CD4-positive, alpha-beta T cell treated with Interleukin-4 for 1 hour (primary cell): Measurements from ENCODE around the gene EMX1.

Experiments used
- DNase-seq, 2 donors: peaks; one replicate each; pipeline ENCODE4 v3.0.0-alpha.2; 2020 to 2022

EMX1 gene

DNA sequence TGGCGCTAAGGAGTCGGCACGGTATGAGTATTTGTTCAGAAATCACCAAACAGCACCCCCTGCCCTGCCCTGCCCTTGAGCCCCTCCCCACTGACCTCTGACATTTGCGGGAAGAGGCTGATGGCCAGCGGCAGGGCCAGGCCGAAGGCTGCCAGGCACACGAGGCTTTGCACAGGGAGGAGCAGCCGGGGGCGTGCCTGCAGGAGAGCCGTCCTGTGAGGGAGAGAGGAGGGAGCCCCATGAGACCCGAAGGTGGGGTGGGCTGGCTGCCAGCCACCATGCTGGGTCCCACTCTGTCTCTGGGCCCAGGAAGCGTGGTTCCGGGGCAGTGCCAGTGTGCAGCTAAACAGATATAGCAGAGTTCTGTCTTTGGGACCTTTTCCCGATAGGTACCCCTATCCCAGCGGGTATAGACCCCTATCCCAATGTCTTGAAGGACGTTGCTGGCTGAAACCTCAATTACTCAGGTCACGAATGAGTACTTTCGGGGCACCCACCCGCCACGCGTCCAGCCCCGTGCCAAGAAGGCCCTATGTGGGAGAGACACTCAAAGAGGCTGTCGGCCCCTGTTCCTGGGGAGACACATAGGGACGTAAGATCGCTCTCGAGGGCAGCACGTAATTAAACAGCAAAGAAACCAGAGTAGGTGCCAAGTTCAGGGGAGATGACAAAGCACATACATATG lies 43.9 kb downstream of the EMX1 start:
- no peak for DNase-seq

DNA sequence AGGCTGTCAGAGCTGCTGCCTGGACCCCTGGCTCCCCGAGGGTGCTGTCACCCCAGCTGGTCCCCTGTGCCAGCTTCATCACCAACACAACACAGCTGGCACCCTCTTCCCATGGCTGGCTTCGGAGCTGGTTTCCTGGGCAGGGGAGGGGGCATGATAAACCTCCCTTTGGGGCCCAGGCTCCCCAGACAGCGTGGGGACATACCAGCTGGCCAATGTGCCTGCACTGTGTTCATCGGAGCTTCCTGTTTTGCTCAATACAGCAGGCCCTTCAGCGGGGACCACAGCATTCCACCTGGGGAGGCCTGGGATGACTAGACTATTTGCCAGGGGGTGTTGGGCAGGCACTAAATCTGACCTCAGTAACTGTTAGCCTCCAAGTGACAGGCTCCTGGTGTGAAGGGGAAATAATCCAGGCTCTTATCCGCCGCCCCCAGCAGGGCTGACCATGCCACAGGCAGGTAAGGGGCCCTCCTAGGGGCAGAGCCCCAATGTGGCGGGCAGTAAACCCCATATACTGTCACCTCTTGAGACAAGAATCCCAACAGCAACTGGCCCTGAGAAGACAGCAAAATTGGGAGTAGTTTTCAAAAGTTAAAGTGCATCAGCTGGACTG lies 44.6 kb downstream of the EMX1 start:
- no peak for DNase-seq

DNA sequence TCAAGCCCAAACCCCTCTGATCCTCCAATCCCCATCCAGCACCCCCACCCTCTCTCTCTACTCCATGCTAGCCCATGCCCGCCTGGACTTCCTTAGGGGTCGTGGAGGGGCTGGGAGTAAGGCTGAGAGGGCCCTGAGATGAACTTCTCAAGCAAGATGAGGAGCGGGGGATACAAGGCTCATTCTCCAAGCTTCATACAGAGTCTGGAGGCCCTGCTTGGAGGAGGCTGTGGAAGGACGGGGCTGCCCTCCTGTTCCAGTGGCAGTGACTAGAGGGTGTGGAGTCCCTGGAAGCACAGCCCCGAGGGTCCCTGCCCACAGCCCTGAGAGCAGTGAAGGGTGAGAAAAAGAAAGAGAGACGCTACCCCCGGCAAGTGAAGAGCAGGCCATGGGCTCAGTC lies 45.6 kb downstream of the EMX1 start:
- DNase-seq: no peak

DNA sequence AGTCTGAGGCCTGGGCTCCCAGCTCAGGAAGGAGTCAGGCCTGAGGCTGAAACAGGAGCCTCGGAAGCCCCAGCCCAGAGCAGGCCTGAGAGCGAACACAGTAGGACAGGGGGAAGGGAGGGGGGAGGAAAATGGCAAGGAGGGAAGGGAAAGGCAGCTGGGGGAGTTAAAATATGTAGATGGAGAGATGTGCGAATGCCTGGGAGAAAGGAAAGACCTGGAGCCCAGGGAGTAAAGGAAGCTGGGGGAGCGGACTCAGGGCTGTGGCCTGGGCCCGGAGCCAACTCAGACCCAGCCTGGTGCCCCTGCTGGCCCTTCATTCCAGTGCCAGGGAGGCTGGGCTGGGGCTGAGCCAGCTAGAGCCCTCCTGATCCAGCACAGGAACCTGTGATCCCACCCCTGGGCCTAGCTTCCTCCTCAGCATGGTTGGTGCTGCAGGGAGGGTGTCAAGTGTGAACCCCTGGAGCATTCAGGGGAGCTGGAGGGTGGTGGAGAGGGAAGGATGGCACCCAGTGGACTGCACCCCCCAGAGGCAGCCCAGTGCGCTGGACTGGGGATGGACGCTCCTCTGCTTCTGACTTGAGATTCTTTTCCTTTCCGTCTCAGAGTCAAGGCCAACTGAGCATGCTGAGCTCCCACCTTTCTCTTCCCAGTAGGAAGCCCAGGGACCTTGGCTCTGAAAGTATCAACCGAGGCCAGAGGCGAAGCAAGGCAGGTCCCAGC lies 46.3 kb downstream of the EMX1 start:
- no peak for DNase-seq

DNA sequence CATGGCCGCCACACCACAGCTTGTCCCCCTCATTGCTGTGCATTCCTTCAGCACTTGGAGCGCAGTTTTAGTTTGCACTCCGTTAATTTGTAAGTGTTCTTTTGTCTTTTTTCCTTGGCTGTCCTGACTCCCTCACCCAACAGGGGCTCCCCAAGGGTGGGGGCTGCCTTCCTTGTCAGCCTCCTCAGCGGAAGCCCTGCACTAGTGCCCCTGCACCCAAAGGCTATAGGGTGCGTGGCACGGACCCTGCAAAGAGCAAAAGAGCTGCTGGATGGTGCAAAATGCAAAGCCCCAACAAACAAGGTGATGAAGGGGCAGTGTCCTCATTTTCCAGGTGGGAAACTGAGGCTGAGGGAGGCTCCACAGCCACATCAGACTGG lies 46.8 kb downstream of the EMX1 start:
- no peak for DNase-seq

DNA sequence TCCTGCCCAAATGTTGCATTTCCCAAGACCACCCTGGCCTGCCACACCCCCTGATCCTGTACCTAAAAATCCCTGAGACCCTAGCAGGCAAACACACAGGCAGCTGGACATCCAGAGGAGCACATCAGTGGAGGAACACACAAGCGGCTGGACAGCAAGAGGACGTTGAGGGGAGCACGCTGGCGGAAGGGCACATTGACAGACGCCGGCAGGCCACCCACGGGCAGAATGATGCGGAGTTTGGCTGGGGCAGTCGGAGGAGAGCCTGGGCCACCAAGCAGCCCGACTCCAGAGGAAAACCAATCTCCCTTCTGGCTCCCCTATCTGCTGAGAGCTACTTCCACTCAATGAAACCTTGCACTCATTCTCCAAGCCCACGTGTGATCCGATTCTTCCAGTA lies 47.7 kb downstream of the EMX1 start:
- no peak for DNase-seq

DNA sequence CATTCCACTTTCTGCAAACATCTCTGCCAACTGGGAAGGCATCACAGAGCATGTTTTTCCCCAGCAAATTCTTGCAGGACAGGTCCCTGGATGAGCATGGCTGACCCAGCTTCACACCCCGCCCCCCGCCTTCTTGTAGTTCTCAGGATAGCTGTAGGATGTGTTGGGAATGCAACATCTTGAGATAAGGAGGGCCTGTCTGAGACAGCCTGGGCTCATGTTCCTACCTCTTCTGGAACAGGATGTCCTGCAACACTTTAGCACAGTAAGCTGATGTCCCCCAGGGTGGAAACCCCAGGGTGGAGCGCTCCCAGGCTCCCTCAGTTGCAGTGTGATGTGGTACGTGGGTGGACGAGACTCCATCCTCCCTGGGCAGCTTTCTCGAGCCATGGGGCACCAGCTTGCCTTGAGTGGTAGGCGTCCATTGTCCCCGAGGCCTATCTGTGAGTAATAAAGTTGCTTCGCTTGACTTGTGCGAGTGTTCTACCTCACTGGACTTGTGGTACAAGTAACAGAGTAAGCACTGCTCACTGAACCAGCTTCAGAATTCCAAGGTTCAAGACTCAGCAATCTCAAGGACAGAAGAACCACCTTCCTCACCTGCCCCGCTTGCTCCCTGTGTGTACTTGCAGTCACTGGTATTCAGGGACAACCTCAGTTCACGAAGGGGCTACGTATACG lies 48.6 kb downstream of the EMX1 start:
- DNase-seq: no peak

DNA sequence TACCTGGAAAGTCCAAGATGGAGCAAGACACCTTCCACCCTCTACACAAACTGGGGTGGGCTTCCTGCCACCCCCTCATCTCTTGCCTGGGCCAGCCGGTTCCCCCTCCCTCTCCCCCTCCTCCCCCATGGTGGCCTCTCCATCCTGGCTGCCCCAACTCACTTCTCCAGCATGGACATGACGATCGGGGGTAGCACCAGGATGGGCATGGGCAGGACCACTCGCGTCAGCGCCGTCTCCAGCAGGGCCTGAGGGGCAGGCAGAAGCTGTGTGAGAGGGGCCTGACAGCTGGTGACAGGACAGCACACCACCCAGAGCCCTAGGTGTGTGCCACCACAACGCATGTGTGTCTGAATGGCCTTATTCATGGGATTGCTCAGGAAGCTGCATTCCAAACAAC lies 51.0 kb downstream of the EMX1 start:
- no peak for DNase-seq

DNA sequence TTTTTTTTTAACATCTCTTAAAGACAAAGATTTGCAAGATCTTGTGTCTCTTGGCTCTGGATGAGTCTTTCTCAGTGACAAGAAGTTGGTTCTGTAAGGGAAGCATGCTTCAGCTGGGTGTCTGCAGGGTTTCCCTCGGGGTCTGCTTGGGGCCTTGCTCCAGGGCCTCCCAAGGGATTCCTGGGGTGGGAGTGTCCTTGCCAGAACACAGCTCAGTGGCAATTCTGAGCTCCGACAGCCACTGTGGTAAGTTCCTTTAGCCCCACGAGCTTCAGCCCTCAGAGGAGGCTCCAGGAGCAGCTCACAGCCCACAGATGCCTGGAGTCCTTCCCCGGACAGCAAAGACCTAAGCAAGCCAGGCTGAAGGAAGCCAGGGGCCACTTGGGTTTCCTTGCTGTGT lies 52.4 kb downstream of the EMX1 start:
- DNase-seq: no peak

DNA sequence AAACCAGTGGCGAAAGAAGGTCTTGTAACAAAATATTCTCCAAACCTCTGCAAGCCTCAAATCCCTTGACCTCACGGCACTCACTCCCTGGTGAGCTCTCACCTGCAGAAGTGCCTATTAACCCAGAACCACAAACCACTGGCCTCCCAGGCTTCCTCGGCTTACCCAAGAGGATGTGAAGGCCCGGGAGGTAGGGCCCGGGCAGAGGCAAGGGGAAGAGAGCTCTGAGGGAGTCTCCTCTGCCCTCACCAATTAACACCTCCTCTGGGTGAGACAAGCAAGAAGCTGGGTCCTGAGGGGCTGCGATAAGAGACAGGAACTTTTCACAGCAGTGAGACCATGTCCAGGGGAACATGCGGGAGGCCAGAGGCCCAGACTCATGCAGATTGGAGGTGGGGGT lies 53.7 kb downstream of the EMX1 start:
- DNase-seq: no peak

DNA sequence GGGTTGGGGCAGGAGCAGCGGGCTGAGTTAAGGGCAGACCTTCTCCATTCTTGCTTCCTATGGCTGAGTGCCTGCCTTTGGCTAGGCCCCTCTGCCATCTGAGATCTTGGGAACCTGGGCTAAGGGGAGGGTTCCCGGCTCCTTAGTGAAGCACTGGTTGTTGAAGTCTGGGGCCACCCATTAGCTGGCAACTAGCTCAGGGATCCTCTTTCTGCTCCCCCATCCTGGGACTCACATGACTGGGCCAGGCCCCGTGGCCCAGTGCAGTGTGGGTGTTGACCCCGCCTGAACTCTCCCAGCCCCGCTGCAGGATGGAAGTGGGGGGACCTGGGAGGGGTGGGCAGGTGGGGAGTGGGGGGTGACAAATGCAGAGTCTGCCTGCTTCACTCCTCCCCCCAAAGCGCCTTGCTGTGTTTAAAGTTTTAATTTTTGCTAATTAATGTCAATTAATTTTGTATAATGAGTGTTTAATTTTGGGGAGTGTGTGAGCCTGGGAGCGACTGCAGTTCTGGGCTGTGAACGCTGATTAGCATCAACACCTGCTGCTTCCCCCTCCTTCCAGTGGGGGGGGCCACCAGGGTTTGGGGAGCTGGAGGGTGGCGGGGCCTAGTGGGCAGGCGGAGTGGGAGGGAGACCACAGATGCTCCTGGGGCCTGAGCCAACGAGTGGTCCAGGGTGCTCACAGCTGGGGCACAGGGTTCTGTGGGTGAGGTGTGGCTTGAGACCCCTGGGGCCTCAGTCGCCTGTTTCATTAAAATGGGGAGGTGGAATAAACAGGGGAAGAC lies 55.2 kb downstream of the EMX1 start:
- no peak for DNase-seq

DNA sequence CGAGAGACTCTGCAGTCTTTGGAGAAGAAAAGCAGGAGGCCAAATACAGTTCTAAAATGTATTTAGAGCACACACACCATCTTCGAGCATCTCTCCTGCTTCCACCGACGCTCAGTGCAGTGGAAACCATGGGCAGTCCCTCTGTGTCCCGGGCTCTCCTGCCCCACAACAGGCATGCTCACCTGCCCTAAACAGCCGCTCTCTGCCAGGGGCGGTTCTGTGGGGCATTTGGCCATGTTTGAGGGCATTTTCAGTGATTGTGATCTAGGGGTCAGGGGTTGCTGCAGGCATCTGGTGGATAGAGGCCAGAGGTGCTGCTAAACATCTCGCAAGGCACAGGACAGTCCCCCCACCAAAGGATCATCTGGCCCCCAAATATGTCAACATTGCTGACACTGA lies 55.8 kb downstream of the EMX1 start:
- no peak for DNase-seq

DNA sequence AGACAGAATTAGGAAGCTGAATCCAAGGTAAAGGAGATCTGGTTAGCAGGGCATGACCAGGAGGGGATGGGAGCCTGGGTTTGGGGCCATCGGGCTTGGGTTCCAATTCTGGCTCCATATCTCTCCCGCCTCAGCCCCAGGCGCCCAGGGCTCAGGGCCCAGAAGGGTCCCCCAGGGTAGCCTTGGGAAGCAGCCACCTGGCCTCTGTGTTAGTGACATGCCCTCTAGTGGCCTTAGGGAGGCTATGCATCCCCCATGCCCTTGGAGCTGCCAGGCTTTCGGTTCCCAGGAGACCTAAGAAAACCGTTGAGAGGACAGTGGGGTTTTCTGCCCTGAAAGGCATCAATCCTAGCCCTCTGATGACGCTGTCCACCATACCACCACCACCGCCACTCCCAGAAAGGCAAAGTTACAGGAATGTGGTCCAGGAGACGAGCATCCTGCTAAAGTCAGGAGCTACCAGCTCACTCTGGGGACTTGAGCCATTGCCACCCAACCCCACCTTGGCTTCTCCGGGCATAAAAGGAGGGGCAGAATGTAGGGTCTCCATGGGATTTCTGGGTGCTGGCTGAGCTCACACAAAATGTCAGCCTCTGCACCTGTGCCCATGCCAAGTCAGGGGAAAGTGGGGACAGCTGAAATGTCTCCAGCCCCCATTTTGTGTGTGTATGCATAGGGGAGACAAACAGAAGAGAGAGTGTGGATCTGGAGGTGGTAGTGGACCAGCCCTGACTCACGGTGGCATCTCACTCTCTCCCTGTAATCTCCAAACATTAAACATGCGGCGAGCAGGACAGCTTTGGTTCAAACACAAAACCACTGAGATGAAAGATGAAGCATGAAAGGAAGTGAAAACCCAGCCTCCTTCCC lies 56.5 kb downstream of the EMX1 start:
- DNase-seq: peak; percentile 26 to 43

DNA sequence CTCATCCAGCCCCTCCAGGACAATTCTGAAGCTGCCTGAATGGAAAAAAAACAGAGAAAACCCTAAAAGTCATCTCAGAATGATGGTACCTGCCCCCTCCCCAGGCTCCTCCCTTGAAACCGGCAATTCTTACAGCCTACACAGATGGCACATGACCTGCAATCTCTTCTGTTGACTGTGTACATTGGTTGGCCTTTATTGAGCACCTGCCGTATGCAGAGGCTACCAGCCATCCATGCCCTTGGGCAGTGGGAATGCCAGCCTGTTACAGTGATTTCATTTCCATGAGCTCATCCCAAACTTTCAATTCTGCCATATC lies 57.1 kb downstream of the EMX1 start:
- no peak for DNase-seq

DNA sequence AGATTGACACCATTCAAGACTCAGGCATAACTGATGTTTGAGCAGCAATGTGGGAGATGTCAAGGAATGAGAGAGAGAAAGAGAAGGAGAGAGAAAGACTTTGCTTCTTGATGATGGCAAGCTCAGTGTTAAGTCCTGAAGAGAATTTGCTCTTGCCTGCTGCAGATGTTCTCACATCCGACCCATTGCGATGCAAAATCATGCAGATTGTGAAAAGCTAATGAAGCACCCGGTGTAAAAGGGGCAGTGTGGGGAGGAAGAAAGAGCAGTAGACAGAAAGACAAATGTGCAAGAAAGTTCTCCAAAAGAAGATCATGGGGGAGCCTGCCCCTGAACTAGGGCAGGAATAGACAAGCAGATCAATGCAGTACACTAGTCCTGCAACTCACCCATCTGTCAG lies 57.7 kb downstream of the EMX1 start:
- no peak for DNase-seq

DNA sequence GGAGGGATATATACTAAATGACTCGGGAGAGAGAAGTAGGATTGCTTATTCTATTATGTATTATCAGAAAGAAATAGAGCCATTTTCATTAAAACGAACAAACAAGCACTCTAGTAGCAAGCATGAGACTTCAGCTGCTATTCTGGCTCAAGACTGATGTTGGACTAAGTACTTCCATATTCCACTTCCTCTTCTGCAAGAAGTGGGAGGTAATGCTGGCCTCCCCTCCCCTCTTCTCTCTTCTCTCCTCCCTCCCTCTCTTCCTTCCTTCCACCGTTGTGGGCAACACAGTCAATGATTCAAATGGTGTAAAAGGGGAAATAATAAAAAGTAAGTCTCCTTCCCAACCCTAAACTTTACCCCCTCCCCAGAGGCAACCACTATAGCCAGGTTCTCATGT lies 62.6 kb downstream of the EMX1 start:
- DNase-seq: peak in 1 of 2 donors; percentile 35

DNA sequence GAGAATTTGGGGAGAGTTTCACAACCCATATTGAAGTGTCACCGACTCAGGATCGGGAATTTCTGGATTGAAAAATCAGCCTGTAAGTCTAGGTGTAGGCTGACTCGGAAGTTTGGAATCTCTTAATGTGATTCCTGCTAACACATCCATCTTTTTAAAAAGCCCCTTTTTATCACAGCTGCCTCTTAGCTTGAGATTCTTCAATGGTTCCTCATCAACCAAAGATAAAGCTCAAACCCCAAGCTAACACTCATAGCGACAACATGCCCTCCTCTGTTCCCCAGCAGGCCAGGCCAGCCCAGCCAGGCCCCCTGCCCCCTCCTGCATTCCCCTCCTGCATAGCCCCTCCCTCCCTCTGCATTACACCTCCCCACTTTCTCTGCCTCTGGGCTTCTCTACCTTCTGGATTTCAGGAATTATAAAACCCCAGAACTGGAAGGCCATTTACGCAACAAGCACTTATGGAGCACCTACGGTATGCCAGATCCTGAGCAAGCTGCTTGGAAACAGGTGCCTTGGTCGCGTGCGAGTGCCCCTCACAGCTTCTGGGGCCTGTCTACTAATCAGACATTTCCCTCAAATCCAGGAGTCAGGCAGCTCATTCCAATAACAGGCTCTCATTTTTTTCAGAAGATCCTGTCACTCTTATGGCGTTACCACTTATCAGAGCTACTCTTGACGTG lies 63.4 kb downstream of the EMX1 start:
- no peak for DNase-seq

DNA sequence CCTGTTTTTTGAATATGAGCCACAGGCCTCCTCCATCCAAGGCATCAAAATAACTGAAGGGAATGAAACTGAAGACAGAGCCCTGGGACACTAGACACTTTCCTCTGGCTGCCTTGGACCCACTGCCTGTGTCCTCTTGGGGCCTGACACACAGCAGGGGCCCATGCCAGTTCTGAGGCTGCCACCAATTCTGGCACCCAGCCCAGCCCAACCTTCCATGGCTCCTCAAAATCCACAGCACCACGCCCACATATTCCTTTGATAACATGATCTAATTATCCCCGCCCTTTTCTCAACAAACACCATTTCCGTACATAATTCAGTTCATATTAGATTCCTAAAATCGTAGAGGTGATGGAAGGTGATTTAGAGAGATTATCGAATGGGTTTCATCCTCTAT lies 64.2 kb downstream of the EMX1 start:
- no peak for DNase-seq

DNA sequence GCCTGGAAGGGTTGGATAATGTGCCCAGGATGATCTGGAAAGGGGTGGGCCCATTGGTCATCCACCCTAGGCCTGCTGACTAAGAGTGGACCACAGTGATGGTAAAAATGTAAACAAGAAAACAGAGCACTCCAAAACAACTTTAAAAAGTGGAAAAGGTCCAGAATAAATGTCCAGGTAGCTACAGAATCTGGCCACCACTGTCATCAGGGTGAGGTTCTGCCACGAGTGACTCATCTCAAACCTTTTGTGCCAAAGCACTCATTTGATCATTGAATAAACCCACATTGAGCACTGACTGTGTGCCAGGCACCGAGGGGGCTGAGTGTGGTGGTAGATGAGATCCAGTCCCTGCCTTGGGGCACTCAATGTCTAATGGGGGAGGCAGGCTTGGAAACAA lies 64.9 kb downstream of the EMX1 start:
- no peak for DNase-seq

DNA sequence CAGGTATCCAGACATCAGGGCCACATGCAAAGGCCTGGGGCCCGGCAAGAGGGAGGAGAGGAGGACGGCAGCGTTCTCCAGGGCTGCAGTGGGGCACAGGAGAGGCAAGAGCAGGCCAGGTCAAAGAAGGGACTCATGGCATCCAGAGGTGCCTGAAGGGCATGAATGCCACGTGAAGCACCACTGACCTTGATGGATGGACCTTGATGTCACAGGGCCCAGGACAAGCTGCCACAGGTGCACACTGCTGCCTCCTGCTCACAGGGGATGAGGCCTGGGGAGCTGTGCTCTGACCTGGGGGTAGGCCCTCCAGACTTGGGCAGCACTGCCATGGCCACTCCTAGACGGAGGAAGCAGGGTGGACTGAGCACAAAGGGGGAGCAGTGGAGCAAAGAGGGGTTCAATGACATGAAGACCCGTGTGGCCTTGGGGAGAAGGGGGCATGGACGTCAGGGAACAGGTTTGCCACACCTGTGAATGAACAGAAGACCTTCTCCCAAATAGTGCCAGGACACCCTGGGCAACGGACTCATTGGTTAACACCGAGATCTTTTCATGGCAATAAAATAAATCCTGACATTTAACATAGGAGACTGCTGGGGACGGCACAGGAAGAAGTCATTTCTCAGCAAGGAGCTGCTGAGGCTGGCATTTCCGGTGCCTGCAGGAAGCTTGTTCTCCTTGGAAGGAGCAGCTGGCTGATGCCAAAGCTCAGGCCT lies 65.6 kb downstream of the EMX1 start:
- no peak for DNase-seq
